Measurements from ENCODE around the gene MTMR4. TPM values are rescaled to one million over a fixed set of nuclear protein-coding genes. Genes with fewer than 3 reads are reported as not detected.

MTMR4 gene
- total RNA-seq (2021), result 79.4 and 81.9 TPM in 2 replicates
- Bru-seq, nascent RNA, result percentile 86 among the genes with signal in this experiment
- BruChase-seq, experiment 1, labeled RNA remaining after a 2-hour chase, result percentile 96 among the genes with signal in this experiment
- percentile 96 among the genes with signal in this experiment for BruChase-seq, experiment 2, labeled RNA remaining after a 6-hour chase
- long read RNA-seq, full-length matches to known transcripts, result 4 of 49 reads
- long read RNA-seq, partial matches to known transcripts, result 18 of 49 reads
- long read RNA-seq, other reads (novel, unspliced or antisense), result 27 of 49 reads

DNA sequence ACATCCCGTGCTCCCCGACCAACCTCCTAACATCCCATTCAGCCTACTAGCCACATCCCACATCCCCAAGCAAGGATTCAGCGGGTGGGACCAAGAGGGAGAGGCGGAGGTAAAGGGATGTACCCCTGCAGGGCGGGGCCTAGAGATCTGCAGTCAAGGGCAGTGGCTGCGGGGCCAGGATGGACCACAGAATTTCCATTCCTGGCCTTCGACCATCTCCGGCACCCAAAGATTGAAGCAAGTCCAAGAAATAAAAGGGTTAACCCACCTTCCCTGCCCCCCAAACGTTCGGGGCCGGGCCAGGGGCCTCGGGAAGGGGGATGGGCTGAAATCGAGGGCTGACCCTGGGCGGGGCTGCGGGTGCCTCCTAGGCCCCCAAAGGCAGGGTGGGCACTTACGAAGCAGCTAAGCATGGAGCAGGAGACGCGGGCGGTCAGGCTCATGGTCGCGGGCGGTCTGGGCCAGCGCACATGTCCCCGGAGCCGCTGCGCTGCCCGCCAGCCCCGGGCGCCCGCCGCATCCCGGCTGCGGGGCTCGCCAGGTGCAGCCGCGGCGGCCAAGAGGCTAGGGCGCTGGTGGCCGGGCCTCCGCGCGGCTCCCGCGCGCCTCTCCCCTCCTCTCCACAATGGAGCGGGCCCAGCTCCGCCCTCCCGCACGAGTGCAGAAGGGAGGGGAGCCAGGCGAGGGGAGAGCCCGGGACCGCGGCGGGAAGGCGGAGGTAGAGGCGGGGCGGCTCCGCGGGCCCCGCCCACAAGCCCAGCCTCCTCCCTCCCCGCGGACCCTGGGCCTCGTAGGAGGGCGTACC lies at the start of gene MTMR4:
MTMR4 (minus strand) TSS at position 674 of the 805 bp plus-strand sequence; CDS start at position 443, 231 bp downstream.
- H3K27me3 ChIP-seq (replicated peaks; ENCODE audit: insufficient read depth, low read depth, low read length, poor library complexity), result no peaks in the 10 kb centered on the region
- no TSS peak for BruUV-seq (replicated peaks)
- TF ChIP-seq EZH2 (IDR thresholded peaks at IDR 0.05; ENCODE audit: borderline replicate concordance, low read depth, low read length, poor library complexity, severe bottlenecking) (no peak), CTCF (conservative IDR thresholded peaks at IDR 0.05; ENCODE audit: low read depth, low read length) (no peak)
- ChIA-PET POLR2A (ENCODE audit: low non-redundant PET) (no interaction called here), CTCF (no interaction called here)
- peak within 1 kb of the TSS; percentile 80 for H3K27ac ChIP-seq (ENCODE audit: low read depth, low read length, poor library complexity, severe bottlenecking)
- no peaks in the 10 kb centered on the region for H3K9me3 ChIP-seq (ENCODE audit: low read depth, low read length, poor library complexity, severe bottlenecking)
- DNase-seq (ENCODE audit: low spot score), result peak; percentile 93
- intact Hi-C loops (cut with micrococcal nuclease; ENCODE audit: unreplicated experiment), result loop anchor here (10.0 kb wide), 2 partner anchors 181 to 641 kb away; partner anchors contain the start of genes PRR11, RAD51C, SKA2 and TEX14
- peak within 1 kb of the TSS; percentile 83 for H3K4me3 ChIP-seq (ENCODE audit: low read depth, low read length, poor library complexity, severe bottlenecking)
- peaks cover 20% of the 10 kb centered on the region for H3K4me1 ChIP-seq (ENCODE audit: insufficient read depth, low read length, poor library complexity, severe bottlenecking)
- peaks cover 37% of the 10 kb centered on the region for H3K36me3 ChIP-seq (ENCODE audit: insufficient read depth, low read length, poor library complexity, severe bottlenecking)

GRCh38 chr17:58560511-58560910 lies 46.1 kb upstream of the MTMR4 start:
- Histone ChIP-seq H3K4me3 (ENCODE audit: low read depth, low read length, poor library complexity, severe bottlenecking) (no peak overlapping the region), H3K4me1 (ENCODE audit: insufficient read depth, low read length, poor library complexity, severe bottlenecking) (no peaks in the 10 kb centered on the region), H3K27ac (ENCODE audit: low read depth, low read length, poor library complexity, severe bottlenecking) (no peak overlapping the region), H3K9me3 (ENCODE audit: low read depth, low read length, poor library complexity, severe bottlenecking) (no peaks in the 10 kb centered on the region), H3K36me3 (ENCODE audit: insufficient read depth, low read length, poor library complexity, severe bottlenecking) (no peaks in the 10 kb centered on the region), H3K27me3 (replicated peaks; ENCODE audit: insufficient read depth, low read depth, low read length, poor library complexity) (no peaks in the 10 kb centered on the region)
- ChIA-PET POLR2A (ENCODE audit: low non-redundant PET) (no interaction called here), CTCF (no interaction called here)
- intact Hi-C loops (cut with micrococcal nuclease; ENCODE audit: unreplicated experiment), result no loop called here
- no TSS peak for BruUV-seq (replicated peaks)
- TF ChIP-seq CTCF (conservative IDR thresholded peaks at IDR 0.05; ENCODE audit: low read depth, low read length) (no peak), EZH2 (IDR thresholded peaks at IDR 0.05; ENCODE audit: borderline replicate concordance, low read depth, low read length, poor library complexity, severe bottlenecking) (no peak)
- DNase-seq (ENCODE audit: low spot score), result no peak

GRCh38 chr17:58557981-58558380 lies 43.5 kb upstream of the MTMR4 start:
- TF ChIP-seq EZH2 (IDR thresholded peaks at IDR 0.05; ENCODE audit: borderline replicate concordance, low read depth, low read length, poor library complexity, severe bottlenecking) (no peak), CTCF (conservative IDR thresholded peaks at IDR 0.05; ENCODE audit: low read depth, low read length) (no peak)
- no peaks in the 10 kb centered on the region for H3K9me3 ChIP-seq (ENCODE audit: low read depth, low read length, poor library complexity, severe bottlenecking)
- H3K36me3 ChIP-seq (ENCODE audit: insufficient read depth, low read length, poor library complexity, severe bottlenecking), result no peaks in the 10 kb centered on the region
- no peak overlapping the region for H3K4me3 ChIP-seq (ENCODE audit: low read depth, low read length, poor library complexity, severe bottlenecking)
- DNase-seq (ENCODE audit: low spot score), result no peak
- no peak overlapping the region for H3K27ac ChIP-seq (ENCODE audit: low read depth, low read length, poor library complexity, severe bottlenecking)
- no TSS peak for BruUV-seq (replicated peaks)
- POLR2A ChIA-PET (ENCODE audit: low non-redundant PET), result no interaction called here
- intact Hi-C loops (cut with micrococcal nuclease; ENCODE audit: unreplicated experiment), result no loop called here
- H3K27me3 ChIP-seq (replicated peaks; ENCODE audit: insufficient read depth, low read depth, low read length, poor library complexity), result no peaks in the 10 kb centered on the region
- CTCF ChIA-PET, result no interaction called here
- no peaks in the 10 kb centered on the region for H3K4me1 ChIP-seq (ENCODE audit: insufficient read depth, low read length, poor library complexity, severe bottlenecking)
